ENCODE results near the gene WHRN.

The WHRN gene

GRCh38 chr9:114470581-114470980 lies 34.7 kb downstream of the WHRN start:
- DNase-seq = no peak

- DNase-seq = no peak
Measured at GRCh38 chr9:114470121-114470520, 35.2 kb downstream of the WHRN start.

GRCh38 chr9:114469091-114469853 lies 36.0 kb downstream of the WHRN start:
- no peak for DNase-seq

GRCh38 chr9:114467910-114468309 lies 37.4 kb downstream of the WHRN start:
- no peak for DNase-seq

- no peak for DNase-seq
Measured at GRCh38 chr9:114467226-114467750, 38.0 kb downstream of the WHRN start.

GRCh38 chr9:114465906-114466900 lies 39.1 kb downstream of the WHRN start:
- DNase-seq = no peak

GRCh38 chr9:114465417-114465816 lies 39.9 kb downstream of the WHRN start:
- DNase-seq = no peak

GRCh38 chr9:114464281-114465051 lies 40.8 kb downstream of the WHRN start:
- DNase-seq = no peak

- DNase-seq = no peak
Measured at GRCh38 chr9:114462791-114463190, 42.5 kb downstream of the WHRN start.

GRCh38 chr9:114461468-114461867 lies 43.8 kb downstream of the WHRN start:
- no peak for DNase-seq

GRCh38 chr9:114460513-114461199 lies 44.6 kb downstream of the WHRN start:
- DNase-seq = peak; percentile 19 to 62

- DNase-seq = no peak
Measured at GRCh38 chr9:114459464-114459863, 45.8 kb downstream of the WHRN start.

- no peak for DNase-seq
Measured at GRCh38 chr9:114456929-114457328, 48.3 kb downstream of the WHRN start.

- DNase-seq = no peak
Measured at GRCh38 chr9:114454652-114455051, 50.6 kb downstream of the WHRN start.

- DNase-seq = no peak
Measured at GRCh38 chr9:114452219-114453165, 52.8 kb downstream of the WHRN start.

GRCh38 chr9:114451707-114452031 lies 53.6 kb downstream of the WHRN start:
- DNase-seq = no peak

GRCh38 chr9:114450833-114451706 lies 54.2 kb downstream of the WHRN start:
- DNase-seq = no peak

GRCh38 chr9:114450181-114450580 lies 55.1 kb downstream of the WHRN start:
- no peak for DNase-seq

GRCh38 chr9:114449236-114449635 lies 56.0 kb downstream of the WHRN start:
- DNase-seq = no peak

GRCh38 chr9:114448706-114449105 lies 56.6 kb downstream of the WHRN start:
- DNase-seq = no peak
